Esophagus muscularis mucosa (tissue), 4 donors: Measurements from ENCODE around the gene MRPL50. TPM values are rescaled to one million over a fixed set of nuclear protein-coding genes. Genes with fewer than 3 reads are reported as not detected.
"Not testable (repeated sequence)": the region's sequence is repeated elsewhere in the genome, so short reads cannot be mapped to it uniquely, and the experiment has no call there.

Source experiments
- DNase-seq: peaks from one replicate; pipeline ENCODE4 v3.0.0-alpha.2; 2017; ENCODE audit errors: extremely low spot score
- H3K27ac ChIP-seq, 4 donors: fragments of 200-600 bp; sonication (generic); replicated peaks in 1 of 4; 1 replicate in 3 of 4; 2 replicates in 1 of 4; pipeline ENCODE4 v1.5.1; 2016 to 2019; ENCODE audit warnings: mild to moderate bottlenecking in 1 of 4
- H3K27me3 ChIP-seq, 4 donors: fragments of 200-600 bp; sonication (generic); one replicate each; pipeline versions ENCODE4 v1.5.1 to v1.6.0; 2016 to 2019
- H3K36me3 ChIP-seq, 4 donors: fragments of 200-600 bp; sonication (generic); one replicate each; pipeline ENCODE4 v1.5.1; 2016 to 2019
- H3K4me1 ChIP-seq, 4 donors: fragments of 200-600 bp; sonication (generic); one replicate each; pipeline ENCODE4 v1.5.1; 2016 to 2019
- H3K4me3 ChIP-seq, 4 donors: fragments of 200-600 bp; sonication (generic); 1 replicate in 2 of 4; 2 replicates in 2 of 4; pipeline ENCODE4 v1.5.1; 2016 to 2019; ENCODE audit warnings: mild to moderate bottlenecking in 4 of 4, moderate library complexity in 1 of 4
- H3K9me3 ChIP-seq, 4 donors: fragments of 200-600 bp; sonication (generic); 1 replicate in 3 of 4; 2 replicates in 1 of 4; pipeline ENCODE4 v1.5.1; 2016 to 2019
- CTCF ChIP-seq, 3 experiments: fragments of 200-600 bp in 2 of 3; fragments of 450-650 bp in 1 of 3; sonication (generic) in 2 of 3; IDR thresholded peaks; one replicate each; pipeline ENCODE4 v1.5.1; 2017 to 2019; ENCODE audit warnings: antibody characterized with exemption in 3 of 3, mild to moderate bottlenecking in 2 of 3, moderate library complexity in 1 of 3
- EP300 ChIP-seq: sonication (generic); formaldehyde crosslinking; IDR thresholded peaks from one replicate; pipeline ENCODE4 v1.6.1; 2017; ENCODE audit warnings: antibody characterized with exemption
- POLR2A ChIP-seq: fragments of 450-650 bp; IDR thresholded peaks from one replicate; pipeline ENCODE4 v1.6.1; 2017; ENCODE audit warnings: antibody characterized with exemption, moderate library complexity, mild to moderate bottlenecking, low read depth
- POLR2AphosphoS5 ChIP-seq, 2 donors: sonication (generic); formaldehyde crosslinking; IDR thresholded peaks; one replicate each; pipeline ENCODE4 v1.6.1; 2017; ENCODE audit warnings: antibody characterized with exemption in 2 of 2
- WGBS: methylation state at CpG from one replicate; pipeline ENCODE4 v1.1.5; 2018; 5-methylcytosine and 5-hydroxymethylcytosine counted together
- intact Hi-C: fragments of 100-400 bp; cut with DNase I; formaldehyde crosslinking; loops from one replicate; pipeline ENCODE4 v1.15.1; 2023
- total RNA-seq, 4 donors: library from RNA; depleted of rRNA; stranded (reverse); fragments of >200 nt; gene quantifications; one replicate each; pipeline versions ENCODE4 v1.1.0 to v1.2.1, GENCODE V29; 2016

The MRPL50 gene
- total RNA-seq, 4 donors from 2014 or later, result 8.3 to 12.9 (median 10.4) TPM

GRCh38 chr9:101387871-101388506 lies 10.4 kb downstream of the MRPL50 start:
- peak; percentile 22 to 50 (median 35) for TF ChIP-seq CTCF (IDR thresholded peaks at IDR 0.05)
- TF ChIP-seq POLR2AphosphoS5 (IDR thresholded peaks at IDR 0.05), result no peak
- Histone ChIP-seq H3K36me3 (peaks cover 13 to 24% (median 20%) of the 10 kb centered on the region in 4 donors), H3K9me3 (peaks cover 0 to 10% (median 3%) of the 10 kb centered on the region in 4 donors), H3K27me3 (no peaks in the 10 kb centered on the region), H3K27ac (no peak overlapping the region), H3K4me3 (no peak overlapping the region), H3K4me1 (no peaks in the 10 kb centered on the region)
- WGBS, result 58% methylated on average over 6 of the region's 6 CpGs
- no peak for DNase-seq
- intact Hi-C loops, result no loop called here

- H3K27ac ChIP-seq, intact Hi-C loops, H3K4me3 ChIP-seq, H3K9me3 ChIP-seq, DNase-seq, H3K27me3 ChIP-seq, H3K4me1 ChIP-seq: not testable (repeated sequence)
- H3K36me3 ChIP-seq, result peaks cover 7 to 15% (median 12%) of the 10 kb centered on the region in 4 donors
- 95% methylated on average over 11 of the region's 11 CpGs for WGBS
These were observed 13.4 kb downstream of the MRPL50 start, which contains the start of gene BAAT for GRCh38 chr9:101384873-101385536. Gene BAAT, minus strand, starts transcription at chr9:101385006. Its CDS starts 13,602 bp downstream, at chr9:101371404.

GRCh38 chr9:101383361-101383760 lies 15.1 kb downstream of the MRPL50 start:
- Histone ChIP-seq H3K9me3 (peaks cover 0 to 8% (median 3%) of the 10 kb centered on the region in 4 donors), H3K27ac (no peak overlapping the region), H3K4me1 (no peaks in the 10 kb centered on the region), H3K4me3 (no peak overlapping the region), H3K27me3 (no peaks in the 10 kb centered on the region), H3K36me3 (peaks cover 0 to 3% (median 0%) of the 10 kb centered on the region in 4 donors)
- TF ChIP-seq CTCF (IDR thresholded peaks at IDR 0.05), result no peak
- no peak for TF ChIP-seq EP300
- TF ChIP-seq POLR2A, result no peak
- no peak for TF ChIP-seq POLR2AphosphoS5 (IDR thresholded peaks at IDR 0.05)
- intact Hi-C loops, result no loop called here
- no peak for DNase-seq
- 85% methylated on average over 2 of the region's 2 CpGs for whole genome bisulfite sequencing

GRCh38 chr9:101381833-101382342 lies 16.5 kb downstream of the MRPL50 start:
- TF ChIP-seq POLR2A (no peak), EP300 (no peak), CTCF (IDR thresholded peaks at IDR 0.05) (no peak), POLR2AphosphoS5 (IDR thresholded peaks at IDR 0.05) (no peak)
- Histone ChIP-seq H3K27me3 (no peaks in the 10 kb centered on the region), H3K9me3 (peaks cover 0 to 8% (median 3%) of the 10 kb centered on the region in 4 donors), H3K4me3 (no peak overlapping the region), H3K36me3 (no peaks in the 10 kb centered on the region), H3K27ac (no peak overlapping the region), H3K4me1 (no peaks in the 10 kb centered on the region)
- intact Hi-C loops, result no loop called here
- DNase-seq, result no peak
- WGBS, result 90% methylated on average over 2 of the region's 2 CpGs

- no peak overlapping the region for H3K27ac ChIP-seq
- no peaks in the 10 kb centered on the region for H3K36me3 ChIP-seq
- H3K4me1 ChIP-seq, result no peaks in the 10 kb centered on the region
- intact Hi-C loops, result no loop called here
- H3K27me3 ChIP-seq, result no peaks in the 10 kb centered on the region
- no peak for DNase-seq
- peaks cover 0 to 8% (median 3%) of the 10 kb centered on the region in 4 donors for H3K9me3 ChIP-seq
- 95% methylated on average over 3 of the region's 3 CpGs for WGBS
- no peak overlapping the region for H3K4me3 ChIP-seq
- TF ChIP-seq CTCF (IDR thresholded peaks at IDR 0.05) (no peak), POLR2A (no peak), POLR2AphosphoS5 (IDR thresholded peaks at IDR 0.05) (no peak), EP300 (no peak)
These were observed 17.3 kb downstream of the MRPL50 start for GRCh38 chr9:101381118-101381517.
